AG04450 (cell line): ENCODE data around the gene TTPAL. TPM values are rescaled to one million over a fixed set of nuclear protein-coding genes. Genes with fewer than 3 reads are reported as not detected.
A peak's percentile ranks its signal among the peaks of the same experiment; 100 is the strongest.

ENCODE experiments used
- CTCF ChIA-PET: fragments of 300-600, 350-600 bp; formaldehyde crosslinking; extraction: SDS; loops from one replicate; lab custom pipeline; 2022; ENCODE audit warnings: antibody characterized with exemption, inconsistent platforms; lab: Charles Lee
- POLR2A ChIA-PET: fragments of 350-600 bp; formaldehyde crosslinking; extraction: SDS; loops from one replicate; lab custom pipeline; 2021; ENCODE audit warnings: antibody characterized with exemption, inconsistent platforms; lab: Yijun Ruan, JAX
- DNase-seq: peaks from one replicate; pipeline ENCODE4 v3.0.0-alpha.2; 2011; ENCODE audit warnings: low read depth, low spot score
- H3K27ac ChIP-seq: one replicate; pipeline ENCODE4 v1.5.1; 2012; ENCODE audit warnings: low read depth, low read length, control low read depth
- H3K27me3 ChIP-seq: one replicate; pipeline ENCODE4 v1.6.0; 2012; ENCODE audit warnings: low read length; ENCODE audit not compliant: control insufficient read depth, insufficient read depth
- H3K4me3 ChIP-seq: 2 replicates; pipeline ENCODE4 v1.5.1; 2011; ENCODE audit warnings: mild to moderate bottlenecking, low read depth, low read length, control low read depth
- H3K9me3 ChIP-seq: 2 replicates; pipeline ENCODE4 v1.5.1; 2012; ENCODE audit warnings: low read length; ENCODE audit not compliant: control insufficient read depth, insufficient read depth
- CTCF ChIP-seq: IDR thresholded peaks from 2 replicates; pipeline ENCODE4 v1.5.1; 2011; ENCODE audit warnings: low read depth, low read length, control low read depth, inconsistent platforms
- polyA plus RNA-seq: library from polyadenylated mRNA; depleted of rRNA; stranded (reverse); fragments of >200 nt; gene quantifications from 2 replicates; pipeline ENCODE4 v1.2.3, GENCODE V29; 2011

Gene TTPAL
- polyA plus RNA-seq, 1 experiment, result 11.2 TPM

GRCh38 chr20:44495257-44495656 is 19.6 kb downstream of the TTPAL start:
- peak overlapping the region; percentile 89 for H3K27ac ChIP-seq
- DNase-seq, result no peak
- no peak overlapping the region for H3K4me3 ChIP-seq
- ChIA-PET CTCF (interaction anchor here (1.0 to 3.9 kb wide), 2 partner anchors 19 to 114 kb away, joined by 4 to 14 read pairs; partner anchors contain the start of gene TTPAL), POLR2A (no interaction called here)
- no peaks in the 10 kb centered on the region for H3K9me3 ChIP-seq
- no peaks in the 10 kb centered on the region for H3K27me3 ChIP-seq
- no peak for TF ChIP-seq CTCF

GRCh38 chr20:44495802-44496481 is 20.3 kb downstream of the TTPAL start:
- peak overlapping the region; percentile 89 for H3K27ac ChIP-seq
- ChIA-PET CTCF (interaction anchor here (0.7 to 3.9 kb wide), 3 partner anchors 20 to 114 kb away, joined by 3 to 14 read pairs (median 4); partner anchors contain the start of gene TTPAL), POLR2A (no interaction called here)
- H3K4me3 ChIP-seq, result no peak overlapping the region
- peak; percentile 88 for DNase-seq
- H3K9me3 ChIP-seq, result no peaks in the 10 kb centered on the region
- no peaks in the 10 kb centered on the region for H3K27me3 ChIP-seq
- TF ChIP-seq CTCF, result no peak

GRCh38 chr20:44496976-44497375 is 21.3 kb downstream of the TTPAL start:
- Histone ChIP-seq H3K27ac (peak overlapping the region; percentile 89), H3K9me3 (no peaks in the 10 kb centered on the region), H3K4me3 (no peak overlapping the region), H3K27me3 (no peaks in the 10 kb centered on the region)
- CTCF ChIA-PET, result no interaction called here
- POLR2A ChIA-PET, result no interaction called here
- no peak for TF ChIP-seq CTCF
- peak; percentile 73 for DNase-seq

GRCh38 chr20:44497761-44498160 is 22.1 kb downstream of the TTPAL start:
- CTCF ChIA-PET, result interaction anchor here (1.0 to 2.1 kb wide), 2 partner anchors 112 to 280 kb away, joined by 3 to 7 read pairs; no protein-coding TSS in a partner anchor
- Histone ChIP-seq H3K4me3 (no peak overlapping the region), H3K9me3 (no peaks in the 10 kb centered on the region), H3K27me3 (no peaks in the 10 kb centered on the region), H3K27ac (peak overlapping the region; percentile 53)
- no peak for TF ChIP-seq CTCF
- POLR2A ChIA-PET, result no interaction called here
- DNase-seq, result no peak

GRCh38 chr20:44500221-44500620 is 24.5 kb downstream of the TTPAL start:
- POLR2A ChIA-PET, result no interaction called here
- CTCF ChIA-PET, result interaction anchor here (1.0 kb wide), 1 partner anchor 110 kb away, joined by 4 read pairs; no protein-coding TSS in a partner anchor
- TF ChIP-seq CTCF, result no peak
- Histone ChIP-seq H3K27me3 (no peaks in the 10 kb centered on the region), H3K4me3 (no peak overlapping the region), H3K27ac (no peak overlapping the region), H3K9me3 (no peaks in the 10 kb centered on the region)
- no peak for DNase-seq
